ENCODE measurements around the gene DGKQ.

DNA sequence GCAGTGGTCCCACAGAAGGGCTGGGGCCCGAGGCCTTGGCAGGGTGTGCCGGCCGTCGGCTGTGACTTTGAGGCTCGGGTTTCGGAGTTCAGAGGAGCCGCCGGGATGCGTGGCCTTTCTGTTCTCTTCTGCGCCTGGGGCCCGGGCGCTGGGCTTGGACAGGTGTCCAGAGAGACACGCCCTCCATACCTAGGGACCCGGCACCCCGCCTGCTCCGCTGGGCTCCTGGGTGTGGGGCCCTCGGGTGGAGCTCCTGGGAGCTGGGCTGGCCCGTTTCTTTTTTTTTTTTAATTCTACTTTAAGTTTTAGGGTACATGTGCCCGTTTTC lies 49.3 kb upstream of the DGKQ start:
- TF ChIP-seq EP300 (IDR thresholded peaks at IDR 0.05; ENCODE audit: low read length), result no peak
- no peak for TF ChIP-seq ADNP (tag; IDR thresholded peaks at IDR 0.05)
- no peak for TF ChIP-seq ZFP1 (CRISPR knock-in tag; IDR thresholded peaks at IDR 0.05)
- TF ChIP-seq, protein P1, sequence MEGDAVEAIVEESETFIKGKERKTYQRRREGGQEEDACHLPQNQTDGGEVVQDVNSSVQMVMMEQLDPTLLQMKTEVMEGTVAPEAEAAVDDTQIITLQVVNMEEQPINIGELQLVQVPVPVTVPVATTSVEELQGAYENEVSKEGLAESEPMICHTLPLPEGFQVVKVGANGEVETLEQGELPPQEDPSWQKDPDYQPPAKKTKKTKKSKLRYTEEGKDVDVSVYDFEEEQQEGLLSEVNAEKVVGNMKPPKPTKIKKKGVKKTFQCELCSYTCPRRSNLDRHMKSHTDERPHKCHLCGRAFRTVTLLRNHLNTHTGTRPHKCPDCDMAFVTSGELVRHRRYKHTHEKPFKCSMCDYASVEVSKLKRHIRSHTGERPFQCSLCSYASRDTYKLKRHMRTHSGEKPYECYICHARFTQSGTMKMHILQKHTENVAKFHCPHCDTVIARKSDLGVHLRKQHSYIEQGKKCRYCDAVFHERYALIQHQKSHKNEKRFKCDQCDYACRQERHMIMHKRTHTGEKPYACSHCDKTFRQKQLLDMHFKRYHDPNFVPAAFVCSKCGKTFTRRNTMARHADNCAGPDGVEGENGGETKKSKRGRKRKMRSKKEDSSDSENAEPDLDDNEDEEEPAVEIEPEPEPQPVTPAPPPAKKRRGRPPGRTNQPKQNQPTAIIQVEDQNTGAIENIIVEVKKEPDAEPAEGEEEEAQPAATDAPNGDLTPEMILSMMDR (IDR thresholded peaks at IDR 0.05 in 2 of 3, conservative IDR thresholded peaks at IDR 0.05 in 1 of 3; ENCODE audit: insufficient read depth in 2 of 3, low read depth in 1 of 3, low read length in 3 of 3), result no peak
- TF ChIP-seq, protein P2, sequence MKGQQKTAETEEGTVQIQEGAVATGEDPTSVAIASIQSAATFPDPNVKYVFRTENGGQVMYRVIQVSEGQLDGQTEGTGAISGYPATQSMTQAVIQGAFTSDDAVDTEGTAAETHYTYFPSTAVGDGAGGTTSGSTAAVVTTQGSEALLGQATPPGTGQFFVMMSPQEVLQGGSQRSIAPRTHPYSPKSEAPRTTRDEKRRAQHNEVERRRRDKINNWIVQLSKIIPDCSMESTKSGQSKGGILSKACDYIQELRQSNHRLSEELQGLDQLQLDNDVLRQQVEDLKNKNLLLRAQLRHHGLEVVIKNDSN (CRISPR knock-in tag; IDR thresholded peaks at IDR 0.05), result no peak
- no peak for TF ChIP-seq NCOA2 (IDR thresholded peaks at IDR 0.05; ENCODE audit: partially characterized antibody in 2 of 2)
